NCI-H2196 treated with DMSO at 0.1 percent for 48 hours (cell line): Measurements from ENCODE around the gene MID1.

Experiments used
- DNase-seq: peaks from one replicate; lab custom pipeline; 2025; ENCODE audit not compliant: unreplicated experiment; lab: John Stamatoyannopoulos, UW

The MID1 gene

GRCh38 chrX:10450229-10450958 lies 170.0 kb downstream of the MID1 start:
- no peak for DNase-seq

- DNase-seq: no peak
Measured at GRCh38 chrX:10447564-10448214, 172.7 kb downstream of the MID1 start.

GRCh38 chrX:10444204-10444603 lies 176.2 kb downstream of the MID1 start:
- DNase-seq: no peak

- DNase-seq: no peak
Measured at GRCh38 chrX:10441464-10441863, 178.9 kb downstream of the MID1 start.

GRCh38 chrX:10433296-10433965 lies 187.0 kb downstream of the MID1 start:
- DNase-seq: no peak

GRCh38 chrX:10429908-10430307 lies 190.5 kb downstream of the MID1 start:
- DNase-seq: no peak

GRCh38 chrX:10427249-10427648 lies 193.1 kb downstream of the MID1 start:
- no peak for DNase-seq

- no peak for DNase-seq
Measured at GRCh38 chrX:10423716-10424115, 196.7 kb downstream of the MID1 start.

GRCh38 chrX:10420134-10420533 lies 200.3 kb downstream of the MID1 start:
- DNase-seq: no peak

GRCh38 chrX:10416424-10416823 lies 204.0 kb downstream of the MID1 start:
- no peak for DNase-seq

GRCh38 chrX:10415306-10416001 lies 204.9 kb downstream of the MID1 start:
- no peak for DNase-seq

GRCh38 chrX:10414862-10415261 lies 205.5 kb downstream of the MID1 start:
- no peak for DNase-seq

GRCh38 chrX:10414156-10414824 lies 206.1 kb downstream of the MID1 start:
- no peak for DNase-seq

- no peak for DNase-seq
Measured at GRCh38 chrX:10404436-10404835, 215.9 kb downstream of the MID1 start.

- DNase-seq: no peak
Measured at GRCh38 chrX:10401239-10401638, 219.1 kb downstream of the MID1 start.

GRCh38 chrX:10399043-10399741 lies 221.2 kb downstream of the MID1 start:
- DNase-seq: no peak

- DNase-seq: no peak
Measured at GRCh38 chrX:10398215-10398614, 222.2 kb downstream of the MID1 start.

GRCh38 chrX:10397349-10397748 lies 223.0 kb downstream of the MID1 start:
- no peak for DNase-seq

- no peak for DNase-seq
Measured at GRCh38 chrX:10395643-10396042, 224.7 kb downstream of the MID1 start.
